Nucleus accumbens (tissue), 56 donors: ENCODE results near the gene SPAG16.

ENCODE experiments used
- DNase-seq, 56 donors: peaks; one replicate each; lab custom pipeline; 2025; lab: John Stamatoyannopoulos, UW

Gene SPAG16

DNA sequence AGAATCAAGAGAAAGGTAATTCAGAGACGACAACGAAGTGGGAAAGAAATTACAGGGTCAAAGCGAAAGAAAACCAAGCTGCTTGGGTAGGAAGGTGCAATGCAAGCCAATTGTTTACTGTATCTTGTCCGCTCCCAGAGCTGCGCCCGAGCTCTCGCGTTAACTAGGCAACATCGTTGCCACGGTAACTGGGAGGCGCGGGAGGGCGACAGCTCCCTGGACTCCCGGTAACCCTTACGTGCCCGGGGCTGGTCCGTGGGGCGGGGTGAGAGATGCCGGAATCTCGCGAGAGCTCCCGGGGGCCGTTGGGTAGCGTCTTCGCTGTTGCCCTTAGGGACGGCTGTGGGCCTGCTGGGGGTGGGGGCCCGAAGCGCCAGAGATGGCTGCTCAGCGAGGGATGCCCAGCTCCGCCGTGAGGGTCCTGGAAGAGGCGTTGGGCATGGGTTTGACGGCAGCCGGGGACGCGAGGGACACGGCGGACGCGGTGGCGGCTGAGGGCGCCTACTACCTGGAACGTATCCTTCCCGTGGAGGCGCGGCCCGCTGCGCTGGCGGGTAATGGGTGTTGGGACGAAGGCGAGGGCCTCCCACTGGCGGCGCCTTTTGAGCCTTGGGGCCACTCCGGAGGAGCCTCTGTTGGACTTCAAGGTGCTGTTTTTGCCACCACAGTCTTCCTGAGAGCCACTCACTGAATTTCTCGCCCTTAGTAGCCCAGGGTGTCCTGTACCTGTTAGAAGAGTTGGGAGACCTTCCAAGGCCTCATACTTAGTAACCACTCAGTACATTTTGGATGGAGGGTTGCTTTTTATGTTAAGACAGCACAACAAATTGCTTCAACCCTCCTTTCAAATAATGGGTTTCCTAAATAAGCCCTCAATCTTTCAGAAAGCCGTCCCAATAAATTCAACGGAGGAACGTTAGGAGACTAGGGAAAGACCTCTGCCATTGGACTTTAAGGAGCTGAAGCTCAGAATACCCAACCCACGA is at the start of gene SPAG16:
Gene SPAG16 (plus strand): TSS at position 360 of the 986 bp plus-strand sequence.
- DNase-seq: peak; percentile 42 to 99 (median 94)

DNA sequence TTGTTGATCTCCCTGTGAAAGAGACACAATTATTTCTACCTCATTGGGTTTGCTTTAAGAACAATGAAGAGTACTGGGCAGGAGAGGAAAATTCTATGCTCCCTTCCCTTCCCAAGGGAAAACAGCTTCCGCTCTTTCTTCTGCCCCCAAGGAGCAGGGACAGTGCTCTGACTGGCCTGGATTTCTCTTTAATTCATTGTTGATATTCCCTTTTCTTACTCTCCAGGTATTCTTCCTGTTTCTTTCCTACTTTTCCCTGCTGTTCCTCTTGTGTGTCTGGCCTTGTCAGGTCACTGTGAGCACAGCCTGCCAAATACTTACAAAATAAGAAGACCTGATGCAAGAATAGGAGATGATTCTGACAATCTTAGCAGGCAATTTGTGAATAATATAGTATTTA is 49.6 kb upstream of the SPAG16 start:
- no peak for DNase-seq

DNA sequence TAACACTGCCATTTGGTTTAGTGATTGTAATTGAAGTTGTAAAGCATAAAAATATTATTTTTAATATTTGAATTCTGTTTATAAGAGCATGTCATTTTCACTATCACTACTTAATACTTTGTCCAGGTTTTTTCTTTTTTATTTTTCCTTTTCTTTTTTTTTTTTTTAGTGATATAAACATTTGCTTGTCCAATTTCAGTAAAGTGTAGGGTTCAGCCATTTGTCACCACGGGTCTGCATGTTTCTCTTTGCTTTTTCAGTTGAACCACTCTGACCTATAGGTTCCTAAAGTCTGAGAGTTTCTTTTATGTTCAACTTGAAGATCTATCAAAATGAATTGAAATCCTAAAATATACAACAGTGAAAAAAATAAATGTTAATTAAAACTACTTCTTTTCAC is 48.5 kb upstream of the SPAG16 start:
- DNase-seq: no peak

DNA sequence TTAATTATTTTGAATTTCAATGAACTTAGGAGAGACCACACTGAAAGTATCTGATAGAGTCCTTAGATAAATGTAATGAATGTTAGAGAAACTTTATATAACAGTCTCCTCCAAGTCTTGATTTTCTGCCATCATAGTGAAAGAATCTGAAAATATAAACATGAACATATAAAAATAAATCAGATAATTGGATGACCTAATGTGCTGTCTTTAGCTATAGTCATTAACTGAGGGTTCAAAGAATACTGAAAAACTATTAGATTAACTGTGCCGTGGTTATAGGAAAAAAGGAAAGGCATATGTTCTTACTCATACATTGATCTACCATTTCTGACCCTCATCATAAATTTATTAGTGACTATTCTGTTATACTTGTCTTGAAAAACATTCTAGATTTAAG is 47.0 kb upstream of the SPAG16 start:
- no peak for DNase-seq

DNA sequence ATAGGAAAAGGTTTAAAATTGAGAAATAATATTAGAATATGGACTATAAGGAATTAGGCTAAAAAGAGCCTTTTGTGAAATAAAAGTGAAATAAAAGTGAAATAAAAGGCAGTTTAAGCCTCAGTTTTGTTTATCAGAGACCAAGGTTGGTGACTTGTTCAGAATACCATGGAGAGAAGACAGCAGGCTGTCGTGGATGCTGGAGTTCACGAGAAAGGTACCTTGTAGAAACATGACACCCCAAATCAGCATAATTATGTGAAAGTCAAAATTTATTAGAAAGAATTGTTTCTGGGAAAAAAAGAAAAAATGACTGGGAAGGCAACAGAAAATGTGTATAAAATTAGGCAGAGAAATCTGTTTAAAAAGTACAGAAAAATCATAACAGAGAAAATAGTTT is 46.5 kb upstream of the SPAG16 start:
- DNase-seq: no peak

DNA sequence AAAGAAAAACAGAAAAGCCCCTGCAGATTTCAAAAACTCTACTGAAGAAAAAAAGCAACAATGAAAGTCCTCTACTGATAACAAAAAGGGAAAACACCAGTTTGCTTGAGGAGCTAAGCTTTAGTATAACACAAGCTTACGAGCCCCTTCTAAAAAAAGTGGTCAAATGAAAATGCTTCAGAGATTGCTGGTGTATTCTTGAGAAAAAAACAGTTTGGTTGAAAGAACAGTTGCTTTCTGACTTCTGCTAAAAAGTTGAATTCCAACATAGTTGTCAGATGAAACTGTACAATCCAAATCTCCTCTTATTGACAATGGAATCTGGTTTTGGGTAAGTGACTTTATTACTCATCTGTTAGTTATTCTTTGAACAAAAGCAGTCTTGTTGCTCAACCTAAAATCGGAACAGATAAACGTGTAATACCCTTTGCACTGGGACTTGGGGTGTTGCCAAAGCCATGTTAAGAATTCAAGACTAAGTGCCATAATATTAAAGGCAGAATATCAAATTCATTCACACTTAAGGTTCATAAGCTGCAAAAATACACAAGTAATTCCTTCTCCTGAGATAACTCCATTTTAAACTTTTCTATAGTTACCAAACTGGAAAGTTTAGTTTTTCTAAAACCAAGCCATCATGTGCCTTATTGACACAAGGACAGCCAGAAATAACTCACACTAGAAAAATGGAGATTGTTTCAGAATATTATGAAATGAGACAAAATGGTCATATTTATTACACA is 45.3 kb upstream of the SPAG16 start:
- no peak for DNase-seq

DNA sequence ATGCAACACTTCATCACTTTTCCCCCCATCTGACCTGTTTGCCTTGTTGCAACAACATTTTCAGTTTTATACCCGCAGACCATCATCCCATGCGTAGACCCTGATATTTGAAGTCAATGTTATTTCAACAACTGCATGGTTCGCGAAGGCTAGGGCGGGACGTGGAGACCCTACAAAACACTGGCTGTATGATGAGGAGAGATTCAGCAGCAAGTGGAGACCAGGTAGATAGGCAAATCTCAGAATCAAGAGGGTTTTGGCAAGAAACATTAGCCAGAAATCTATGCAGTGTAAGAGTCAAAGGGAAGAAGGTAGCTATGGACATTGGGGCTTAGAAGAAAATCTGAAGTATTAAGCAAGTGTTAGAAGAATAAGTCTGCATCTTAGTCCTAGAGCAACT is 42.4 kb upstream of the SPAG16 start:
- DNase-seq: no peak

DNA sequence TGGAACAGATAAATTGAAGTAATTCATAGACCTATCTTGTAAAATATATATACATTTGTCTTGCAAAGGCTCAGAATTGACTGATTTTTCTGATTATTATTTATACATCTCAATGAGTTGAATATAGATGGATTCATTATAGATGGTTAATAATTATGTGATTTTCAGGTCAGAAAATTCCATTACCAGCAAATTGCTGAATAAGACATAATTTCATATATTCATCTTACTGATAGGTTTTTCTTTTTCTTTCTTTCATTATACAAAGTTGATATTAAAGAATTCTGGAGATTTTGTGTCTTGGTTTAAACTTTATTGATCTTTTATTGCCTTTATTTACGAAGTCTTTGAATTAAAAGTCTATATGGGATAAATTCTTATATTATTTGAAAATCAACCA is 41.6 kb upstream of the SPAG16 start:
- DNase-seq: no peak

DNA sequence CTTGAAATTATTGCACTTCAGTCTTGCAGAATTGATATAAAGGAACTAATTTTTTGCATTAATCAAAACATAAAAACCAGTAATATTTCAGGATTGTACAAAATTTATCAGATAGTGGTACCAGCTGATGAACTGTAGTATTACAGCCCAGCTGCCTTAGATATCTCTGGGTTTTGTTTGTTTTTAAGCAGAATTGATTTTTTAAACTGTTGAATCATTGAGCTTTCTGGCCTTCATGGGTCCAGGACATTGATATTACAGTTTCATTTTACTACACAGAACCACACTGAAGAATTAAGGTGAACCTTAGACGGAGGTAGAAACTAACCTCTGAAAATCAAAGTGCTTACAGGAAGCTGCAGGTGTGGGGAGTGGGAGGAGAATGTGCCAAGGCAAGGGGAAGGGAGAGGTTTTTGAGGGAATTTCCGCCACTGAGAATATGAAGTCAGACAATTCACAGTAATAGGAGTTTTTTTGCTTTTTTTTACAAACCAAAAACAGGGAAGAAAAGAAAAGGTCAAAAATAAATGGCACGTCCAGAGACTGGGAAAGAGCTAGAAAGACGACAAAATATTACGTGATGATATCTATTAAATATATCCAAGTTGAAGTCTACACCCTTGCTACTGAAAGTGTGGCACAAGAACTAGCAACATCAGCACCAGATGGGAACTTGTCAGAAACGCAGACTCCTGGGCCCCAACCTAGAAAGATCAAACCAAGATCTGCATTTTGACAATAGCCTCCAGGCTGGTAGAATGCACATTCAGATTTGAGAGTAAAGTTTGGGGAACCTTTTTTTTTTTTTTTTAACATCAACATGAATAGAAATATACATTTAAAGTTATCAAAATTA is 40.8 kb upstream of the SPAG16 start:
- no peak for DNase-seq

DNA sequence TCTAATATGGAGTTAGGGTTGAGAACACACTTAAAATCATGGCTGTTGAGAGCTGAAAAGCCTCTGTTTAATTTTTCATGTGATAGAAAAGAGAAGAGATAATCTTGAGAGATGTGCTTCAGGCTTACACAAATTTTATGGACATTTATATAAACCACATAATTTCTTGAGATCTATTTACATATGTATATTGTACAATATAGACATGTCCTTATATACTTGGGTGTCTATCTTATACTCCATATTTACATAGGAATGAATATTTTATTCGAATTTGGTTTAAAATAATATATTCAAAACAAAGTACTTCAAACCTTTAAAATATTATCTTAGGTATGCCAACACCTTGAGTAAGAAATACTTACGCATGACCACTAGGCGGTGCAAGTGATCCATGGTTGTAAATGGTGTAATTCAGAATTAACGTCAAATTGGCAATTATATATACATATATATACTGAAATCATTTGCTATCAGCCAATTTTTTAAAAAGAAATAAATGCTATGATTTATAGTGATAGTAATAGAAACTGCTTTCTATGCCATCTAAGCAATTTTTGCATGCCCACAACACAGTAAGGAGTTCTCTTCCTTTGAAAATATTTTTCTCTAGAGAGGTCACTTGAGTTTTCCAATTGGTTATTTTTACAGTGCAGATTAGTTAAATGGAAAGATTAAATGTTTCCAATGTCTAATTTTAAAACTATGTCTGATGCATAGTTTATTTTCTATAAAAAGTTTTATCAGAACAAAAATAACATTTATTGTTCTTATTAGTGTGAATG is 37.6 kb upstream of the SPAG16 start:
- peak in 10 of 56 donors; percentile 3 to 49 (median 16) for DNase-seq

DNA sequence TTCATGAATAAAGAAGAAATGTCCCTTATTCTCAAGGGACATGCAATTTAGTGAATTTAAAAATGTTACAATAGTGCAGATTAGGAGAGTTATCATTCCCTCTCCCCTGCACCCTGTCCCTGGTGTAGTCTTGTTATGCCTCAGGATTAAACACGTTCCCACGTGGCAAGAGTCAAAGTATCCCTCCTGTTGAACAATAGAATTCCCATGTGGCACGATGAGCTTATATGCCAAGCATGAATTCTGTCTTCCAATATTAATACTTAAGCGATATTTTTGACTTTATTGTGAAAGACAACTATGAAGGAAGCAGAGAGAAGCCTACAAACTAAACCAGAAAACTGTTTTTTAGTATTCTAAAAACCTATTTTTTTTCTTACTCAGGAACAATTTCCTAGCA is 36.7 kb upstream of the SPAG16 start:
- DNase-seq: no peak

DNA sequence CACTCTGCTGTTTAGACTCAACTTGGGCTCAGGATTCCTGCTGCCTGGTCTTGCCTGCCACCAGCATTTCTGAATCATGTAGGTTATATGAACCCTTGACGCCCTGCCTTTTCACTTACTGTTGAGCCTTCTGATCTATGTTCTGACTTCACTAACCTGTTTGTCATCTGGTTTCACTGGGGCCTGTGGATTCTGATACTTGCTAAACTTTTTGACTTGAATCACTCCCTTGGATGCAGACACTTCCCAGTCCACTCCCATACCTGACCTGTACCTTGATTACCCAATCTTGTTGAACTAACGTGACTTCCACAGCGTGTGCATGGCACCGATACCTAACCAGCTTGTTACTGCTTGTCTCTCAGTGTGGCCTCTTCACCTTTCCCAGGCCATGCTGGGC is 35.6 kb upstream of the SPAG16 start:
- no peak for DNase-seq

DNA sequence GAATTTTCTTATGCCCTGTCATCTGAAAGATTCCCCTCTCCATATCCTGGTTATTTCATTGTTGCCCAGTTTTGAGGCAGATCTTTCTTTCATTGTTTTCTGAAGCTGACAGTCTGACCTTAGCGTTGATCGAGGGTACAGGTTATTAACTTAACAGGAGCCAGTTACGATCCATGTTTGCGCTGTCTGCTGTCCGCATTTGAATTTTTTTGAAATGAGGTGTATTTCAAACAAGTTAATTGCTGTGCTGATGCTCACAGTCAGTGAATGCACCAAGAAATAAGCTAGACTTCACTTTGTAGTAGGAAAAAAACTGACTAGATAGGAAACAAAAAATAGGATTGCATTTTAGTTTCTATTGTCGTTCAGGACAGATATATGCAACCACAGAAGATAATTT is 34.8 kb upstream of the SPAG16 start:
- no peak for DNase-seq

DNA sequence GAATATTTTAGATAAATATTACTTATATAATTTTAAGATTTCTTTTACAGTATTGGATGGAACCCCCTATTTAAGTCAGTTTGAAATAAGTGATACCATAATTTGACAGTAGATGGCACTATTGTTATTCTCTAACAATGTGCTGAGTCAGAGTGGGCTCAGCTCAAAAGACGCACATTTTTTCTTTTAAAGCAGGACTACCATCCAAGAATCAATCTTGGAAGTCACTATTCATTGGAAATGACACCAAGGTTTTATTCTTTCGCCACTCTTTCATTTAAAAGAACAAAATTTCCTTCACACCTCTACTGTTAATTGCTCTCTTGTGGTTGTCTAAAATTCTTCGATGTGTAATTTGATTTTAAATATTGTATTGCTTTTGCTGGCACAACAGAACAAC is 32.6 kb upstream of the SPAG16 start:
- DNase-seq: peak in 3 of 56 donors; percentile 0 to 17 (median 2)

DNA sequence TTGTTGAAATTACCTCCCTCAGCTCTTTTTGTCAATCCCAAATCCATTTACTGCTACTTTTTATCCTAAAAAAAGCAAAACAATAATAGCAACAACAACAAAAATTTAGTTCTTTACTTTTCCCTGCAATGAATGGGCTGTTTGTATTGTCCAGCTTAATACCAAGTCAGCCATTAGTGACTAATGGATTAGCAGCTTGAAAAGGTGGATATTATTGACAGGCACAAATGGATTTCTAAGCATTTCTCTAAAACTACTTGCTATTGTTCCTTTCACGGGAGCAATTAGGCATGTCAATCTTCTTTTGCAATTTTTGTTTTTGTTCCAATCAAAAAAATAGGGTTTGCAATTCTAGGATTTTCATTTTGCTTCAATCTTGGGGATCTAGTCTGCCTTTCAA is 32.1 kb upstream of the SPAG16 start:
- DNase-seq: no peak

DNA sequence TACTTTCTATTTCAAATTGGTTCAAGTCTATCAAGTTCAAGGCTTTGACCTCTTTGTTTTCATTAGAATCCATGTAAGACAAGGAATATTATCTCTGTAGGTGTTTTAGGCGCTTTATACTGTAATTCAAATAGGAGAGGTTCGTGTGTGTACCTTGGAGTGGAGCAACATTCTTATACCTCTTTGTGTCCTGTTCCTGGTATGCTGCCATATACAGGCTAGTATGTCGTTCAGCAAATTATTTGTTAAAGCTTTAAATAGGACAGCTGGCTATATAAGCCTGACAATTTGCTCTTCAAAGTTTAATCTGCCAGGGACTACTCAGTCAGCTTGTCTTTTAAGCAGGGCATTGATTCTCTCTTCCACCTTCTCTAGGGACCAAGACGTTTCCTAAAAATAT is 31.1 kb upstream of the SPAG16 start:
- no peak for DNase-seq

DNA sequence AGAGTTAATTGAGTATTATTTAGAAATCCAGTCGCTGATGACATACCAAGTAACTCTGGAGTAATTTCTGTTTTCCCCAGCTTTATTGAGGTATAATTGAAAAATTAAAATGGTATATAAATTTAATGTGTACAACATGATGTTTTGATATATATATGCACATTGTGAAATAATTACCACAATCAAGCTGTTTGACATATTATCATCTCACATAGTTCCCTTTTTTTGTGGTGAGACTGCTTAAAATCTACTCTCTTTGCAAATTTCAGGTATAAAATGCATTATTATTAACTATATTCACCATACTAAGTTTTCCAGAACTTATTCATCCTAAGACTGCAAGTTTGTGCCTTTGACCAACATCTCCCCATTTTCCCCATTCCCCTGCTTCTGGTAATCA is 25.0 kb upstream of the SPAG16 start:
- no peak for DNase-seq

DNA sequence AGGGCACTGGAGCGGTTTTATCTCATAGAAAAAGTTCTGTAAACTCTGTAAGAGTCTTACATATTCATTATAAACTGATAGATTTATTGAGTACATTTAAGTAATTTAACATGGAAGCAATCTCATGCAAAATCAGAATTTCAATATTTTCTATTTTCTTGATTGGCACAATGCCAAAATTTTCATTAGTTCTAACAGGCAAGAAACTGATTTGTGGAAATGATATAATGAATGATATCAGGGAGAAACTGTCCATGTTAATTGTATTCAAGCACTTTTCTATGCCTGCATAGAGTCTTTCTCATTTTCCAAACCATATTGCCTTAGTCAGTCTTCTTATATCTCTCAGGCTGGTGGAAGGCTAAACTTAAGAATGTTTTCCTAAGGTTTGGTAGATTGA is 23.0 kb upstream of the SPAG16 start:
- no peak for DNase-seq

DNA sequence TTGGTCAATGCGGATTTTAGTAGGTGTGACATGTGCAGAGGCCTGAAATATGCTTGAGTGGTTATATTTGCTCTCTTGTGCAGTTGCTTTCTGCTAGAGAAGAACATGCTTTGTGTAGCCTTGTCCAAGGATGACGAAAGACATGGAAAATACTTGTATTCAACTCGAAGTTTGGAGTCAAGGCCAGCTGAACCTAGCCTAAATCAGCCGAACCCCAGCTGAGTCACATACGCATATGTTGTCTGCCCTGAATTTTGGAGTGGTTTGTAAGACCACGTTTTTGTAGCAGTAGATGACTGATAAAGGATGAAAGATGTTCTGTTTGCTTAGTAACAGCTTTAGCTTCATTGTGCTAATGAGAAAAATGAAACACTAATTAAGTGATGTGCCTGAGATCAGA is 22.5 kb upstream of the SPAG16 start:
- no peak for DNase-seq

DNA sequence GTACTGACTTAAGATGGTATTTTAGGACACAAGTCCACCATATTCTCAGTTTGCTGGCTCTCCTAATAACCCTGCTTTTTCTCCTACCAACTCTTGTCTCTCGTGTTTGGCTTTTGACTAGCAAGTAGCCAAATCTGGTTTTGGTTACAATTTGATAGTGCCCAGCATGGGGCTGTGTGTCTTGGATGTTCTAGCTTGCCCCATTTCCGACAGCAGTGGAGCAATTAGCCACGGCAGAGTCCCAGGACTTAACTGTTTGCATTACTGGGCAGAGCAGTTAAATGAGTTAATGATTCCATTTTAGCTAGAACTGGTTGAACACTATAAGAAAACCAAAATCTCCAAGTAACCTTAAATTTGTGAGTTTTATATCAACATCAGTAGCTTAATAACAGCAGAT is 18.6 kb upstream of the SPAG16 start:
- no peak for DNase-seq
